ENCODE results near the gene USP1. TPM values are rescaled to one million over a fixed set of nuclear protein-coding genes. Genes with fewer than 3 reads are reported as not detected.

Gene USP1
- total RNA-seq, 1 donor from 2014 or later: 22.3 TPM

DNA sequence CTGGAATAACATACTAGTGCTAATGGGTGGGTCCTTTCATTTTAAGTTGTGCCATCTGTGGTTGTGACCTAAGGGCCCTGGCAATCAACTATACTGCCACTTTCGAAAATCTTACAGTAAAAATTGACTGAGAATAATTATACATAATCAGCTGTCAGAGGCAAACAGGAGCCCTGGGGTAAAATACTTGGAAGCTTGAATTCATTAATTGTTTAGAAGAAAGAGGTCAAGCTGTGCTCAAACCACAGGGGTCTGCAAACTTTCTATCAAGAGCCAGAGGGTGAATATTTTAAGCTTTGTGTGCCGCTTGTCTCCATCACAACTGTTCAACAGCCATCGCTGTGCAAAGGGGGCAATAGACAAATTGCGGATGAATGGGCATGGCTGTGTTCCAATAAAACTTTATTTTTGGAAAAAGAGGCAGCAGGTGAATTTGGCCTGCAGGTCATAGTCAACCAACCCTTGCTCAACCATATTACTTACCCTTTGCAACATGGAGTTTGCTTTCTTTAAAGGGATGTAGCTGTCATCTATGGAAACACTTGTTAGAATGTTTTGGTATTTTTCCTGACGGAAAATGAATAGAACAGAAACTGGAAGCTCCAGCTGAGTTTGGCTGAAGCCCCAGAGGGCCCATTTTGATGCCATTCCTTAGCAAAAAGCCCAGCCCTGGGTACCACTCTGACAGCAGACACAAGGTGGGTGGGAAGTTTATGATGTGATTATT lies 35.7 kb upstream of the USP1 start:
- no peaks in the 10 kb centered on the region for H3K4me1 ChIP-seq
- no peak overlapping the region for H3K27ac ChIP-seq
- DNase-seq (no peak), ATAC-seq (no peak)
- TF ChIP-seq, protein P1, sequence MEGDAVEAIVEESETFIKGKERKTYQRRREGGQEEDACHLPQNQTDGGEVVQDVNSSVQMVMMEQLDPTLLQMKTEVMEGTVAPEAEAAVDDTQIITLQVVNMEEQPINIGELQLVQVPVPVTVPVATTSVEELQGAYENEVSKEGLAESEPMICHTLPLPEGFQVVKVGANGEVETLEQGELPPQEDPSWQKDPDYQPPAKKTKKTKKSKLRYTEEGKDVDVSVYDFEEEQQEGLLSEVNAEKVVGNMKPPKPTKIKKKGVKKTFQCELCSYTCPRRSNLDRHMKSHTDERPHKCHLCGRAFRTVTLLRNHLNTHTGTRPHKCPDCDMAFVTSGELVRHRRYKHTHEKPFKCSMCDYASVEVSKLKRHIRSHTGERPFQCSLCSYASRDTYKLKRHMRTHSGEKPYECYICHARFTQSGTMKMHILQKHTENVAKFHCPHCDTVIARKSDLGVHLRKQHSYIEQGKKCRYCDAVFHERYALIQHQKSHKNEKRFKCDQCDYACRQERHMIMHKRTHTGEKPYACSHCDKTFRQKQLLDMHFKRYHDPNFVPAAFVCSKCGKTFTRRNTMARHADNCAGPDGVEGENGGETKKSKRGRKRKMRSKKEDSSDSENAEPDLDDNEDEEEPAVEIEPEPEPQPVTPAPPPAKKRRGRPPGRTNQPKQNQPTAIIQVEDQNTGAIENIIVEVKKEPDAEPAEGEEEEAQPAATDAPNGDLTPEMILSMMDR (IDR thresholded peaks at IDR 0.05): no peak
- no peaks in the 10 kb centered on the region for H3K36me3 ChIP-seq
- H3K9me3 ChIP-seq: no peaks in the 10 kb centered on the region
- no peak overlapping the region for H3K4me3 ChIP-seq
- no peaks in the 10 kb centered on the region for H3K27me3 ChIP-seq (ENCODE audit: low read depth)
- intact Hi-C loops (cut with DNase I): no loop called here

- no peaks in the 10 kb centered on the region for H3K4me1 ChIP-seq
- no peaks in the 10 kb centered on the region for H3K27me3 ChIP-seq (ENCODE audit: low read depth)
- no peak overlapping the region for H3K4me3 ChIP-seq
- ATAC-seq: no peak
- no peaks in the 10 kb centered on the region for H3K36me3 ChIP-seq
- intact Hi-C loops (cut with DNase I): no loop called here
- H3K27ac ChIP-seq: no peak overlapping the region
- DNase-seq: no peak
- TF ChIP-seq, protein P1 (IDR thresholded peaks at IDR 0.05): no peak
- H3K9me3 ChIP-seq: no peaks in the 10 kb centered on the region
These were observed 31.6 kb upstream of the USP1 start for GRCh38 chr1:62405247-62405646.

DNA sequence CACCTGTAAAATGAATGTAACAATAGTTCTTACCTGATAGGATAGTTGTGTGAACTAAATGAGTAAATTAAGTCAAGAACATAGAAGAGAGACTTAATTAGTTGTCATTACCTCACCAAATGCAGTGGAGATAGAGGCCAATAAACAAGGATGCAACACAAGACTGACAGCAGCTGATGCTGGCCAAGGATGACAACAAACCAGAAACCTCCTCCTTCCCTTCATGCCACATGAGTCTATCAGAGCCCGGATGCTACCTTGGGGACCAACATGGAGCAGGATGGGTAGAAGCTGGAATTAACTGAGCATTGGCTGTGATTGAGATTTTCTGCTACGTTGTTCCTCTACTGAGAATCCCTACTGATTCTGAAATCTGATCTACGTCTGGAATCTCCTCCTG lies 30.3 kb upstream of the USP1 start:
- intact Hi-C loops (cut with DNase I): no loop called here
- TF ChIP-seq, protein P1 (IDR thresholded peaks at IDR 0.05): no peak
- ATAC-seq (no peak), DNase-seq (no peak)
- Histone ChIP-seq H3K4me3 (no peak overlapping the region), H3K4me1 (no peaks in the 10 kb centered on the region), H3K9me3 (no peaks in the 10 kb centered on the region), H3K27ac (no peak overlapping the region), H3K27me3 (ENCODE audit: low read depth) (no peaks in the 10 kb centered on the region), H3K36me3 (no peaks in the 10 kb centered on the region)

- Histone ChIP-seq H3K27me3 (ENCODE audit: low read depth) (no peaks in the 10 kb centered on the region), H3K4me3 (no peak overlapping the region), H3K9me3 (no peaks in the 10 kb centered on the region), H3K36me3 (no peaks in the 10 kb centered on the region), H3K27ac (no peak overlapping the region), H3K4me1 (no peaks in the 10 kb centered on the region)
- ATAC-seq: peak; percentile 68 to 74
- TF ChIP-seq, protein P1 (IDR thresholded peaks at IDR 0.05): peak; percentile 78
- intact Hi-C loops (cut with DNase I): no loop called here
- DNase-seq: no peak
These were observed 29.3 kb upstream of the USP1 start for GRCh38 chr1:62407398-62408009.

GRCh38 chr1:62415687-62416086 lies 21.2 kb upstream of the USP1 start:
- Histone ChIP-seq H3K27me3 (ENCODE audit: low read depth) (no peaks in the 10 kb centered on the region), H3K27ac (no peak overlapping the region), H3K4me1 (no peaks in the 10 kb centered on the region), H3K4me3 (no peak overlapping the region), H3K9me3 (no peaks in the 10 kb centered on the region), H3K36me3 (no peaks in the 10 kb centered on the region)
- intact Hi-C loops (cut with DNase I): no loop called here
- DNase-seq (no peak), ATAC-seq (no peak)
- TF ChIP-seq, protein P1 (IDR thresholded peaks at IDR 0.05): no peak
